SK-N-SH (cell line): Measurements from ENCODE around the gene MCTP1. TPM values are rescaled to one million over a fixed set of nuclear protein-coding genes. Genes with fewer than 3 reads are reported as not detected.

Experiments used
- CTCF ChIA-PET: fragments of 300-600, 350-600 bp; formaldehyde crosslinking; extraction: SDS; loops from one replicate; lab custom pipeline; 2021; lab: Yijun Ruan, JAX
- POLR2A ChIA-PET: fragments of 350-600 bp; sonication (Branson Sonifier 250); formaldehyde crosslinking; extraction: SDS; loops from one replicate; lab custom pipeline; 2020; ENCODE audit warnings: antibody characterized with exemption, inconsistent platforms; lab: Yijun Ruan, JAX
- DNase-seq: peaks from one replicate; pipeline ENCODE4 v3.0.0; 2012
- H2AFZ ChIP-seq: fragments of 200-600 bp; sonication (generic); 2 replicates; pipeline ENCODE4 v1.8.1; 2016; ENCODE audit warnings: antibody characterized with exemption, mild to moderate bottlenecking, low read depth
- H3F3A ChIP-seq: fragments of 200-600 bp; sonication (generic); replicated peaks from 2 replicates; pipeline ENCODE3; 2016; ENCODE audit warnings: antibody characterized with exemption, mild to moderate bottlenecking; ENCODE audit not compliant: insufficient read depth
- H3K27ac ChIP-seq, 2 experiments: fragments of 200-500 bp in 1 of 2; fragments of 200-600 bp in 1 of 2; sonication (Bioruptor generic) in 1 of 2; sonication (generic), shearing (Covaris generic) in 1 of 2; 2 replicates each; pipeline versions ENCODE4 v1.5.1 to v1.6.1; 2014 to 2016; ENCODE audit warnings: low read depth in 2 of 2, inconsistent platforms in 1 of 2, low read length in 1 of 2, mild to moderate bottlenecking in 1 of 2, mixed read lengths in 1 of 2
- H3K27me3 ChIP-seq: fragments of 200-600 bp; sonication (generic), shearing (Covaris generic); 2 replicates; pipeline ENCODE4 v1.6.1; 2016; ENCODE audit warnings: mixed run types; ENCODE audit not compliant: insufficient read depth
- H3K36me3 ChIP-seq, 2 experiments: fragments of 200-500 bp in 1 of 2; fragments of 200-600 bp in 1 of 2; sonication (Bioruptor generic) in 1 of 2; sonication (generic) in 1 of 2; replicated peaks in 1 of 2; 2 replicates each; pipeline versions ENCODE3 to v1.5.1; 2014 to 2016; ENCODE audit warnings: low read length in 1 of 2, mild to moderate bottlenecking in 1 of 2; ENCODE audit not compliant: insufficient read depth in 2 of 2, control insufficient read depth in 1 of 2
- H3K4me1 ChIP-seq, 2 experiments: fragments of 200-500 bp in 1 of 2; fragments of 200-600 bp in 1 of 2; sonication (Bioruptor generic) in 1 of 2; sonication (generic), shearing (Covaris generic) in 1 of 2; 2 replicates each; pipeline versions ENCODE4 v1.5.1 to v1.6.1; 2014 to 2016; ENCODE audit warnings: low read depth in 1 of 2, low read length in 1 of 2, mixed run types in 1 of 2; ENCODE audit not compliant: insufficient read depth in 2 of 2, control insufficient read depth in 1 of 2
- H3K4me2 ChIP-seq: fragments of 200-600 bp; sonication (generic), shearing (Covaris generic); 2 replicates; pipeline ENCODE4 v1.6.1; 2017; ENCODE audit warnings: mixed run types
- H3K4me3 ChIP-seq, 2 experiments: fragments of 200-500 bp in 1 of 2; fragments of 200-600 bp in 1 of 2; sonication (Bioruptor generic) in 1 of 2; sonication (generic), shearing (Covaris generic) in 1 of 2; 2 replicates each; pipeline versions ENCODE4 v1.5.1 to v1.8.1; 2014 to 2016; ENCODE audit warnings: low read depth in 2 of 2, inconsistent platforms in 1 of 2, low read length in 1 of 2, mild to moderate bottlenecking in 1 of 2, mixed read lengths in 1 of 2, moderate library complexity in 1 of 2
- H3K79me2 ChIP-seq: fragments of 200-600 bp; sonication (generic); 2 replicates; pipeline ENCODE4 v1.8.1; 2017; ENCODE audit warnings: mild to moderate bottlenecking; ENCODE audit not compliant: insufficient read depth
- H3K9ac ChIP-seq: fragments of 200-600 bp; sonication (generic); 2 replicates; pipeline ENCODE4 v1.6.1; 2017; ENCODE audit warnings: mixed run types
- H3K9me2 ChIP-seq: fragments of 200-600 bp; sonication (generic); 2 replicates; pipeline ENCODE4 v1.6.1; 2017; ENCODE audit warnings: mixed run types
- H3K9me3 ChIP-seq: fragments of 200-600 bp; sonication (generic); 2 replicates; pipeline ENCODE4 v1.6.1; 2017; ENCODE audit warnings: mixed run types, mild to moderate bottlenecking, moderate library complexity
- H4K20me1 ChIP-seq: fragments of 200-600 bp; sonication (generic); 2 replicates; pipeline ENCODE4 v1.6.1; 2017; ENCODE audit warnings: mild to moderate bottlenecking, mixed run types; ENCODE audit not compliant: insufficient read depth
- ELF1 ChIP-seq: IDR thresholded peaks from 2 replicates; pipeline ENCODE4 v1.4.0; 2012
- EZH2phosphoT487 ChIP-seq: fragments of 200-600 bp; sonication (generic); IDR thresholded peaks from 2 replicates; pipeline ENCODE4 v1.6.1; 2017; ENCODE audit warnings: low read depth, mixed run types, mild to moderate bottlenecking, antibody characterized with exemption, moderate library complexity, borderline replicate concordance
- FOSL2 ChIP-seq: IDR thresholded peaks from 2 replicates; pipeline ENCODE4 v1.4.0; 2012; ENCODE audit warnings: low read depth, mild to moderate bottlenecking, moderate library complexity, borderline replicate concordance
- FOXJ3 ChIP-seq: sonication (generic); formaldehyde crosslinking; IDR thresholded peaks from 2 replicates; pipeline ENCODE4 v1.5.1; 2020; ENCODE audit warnings: mild to moderate bottlenecking, missing genetic modification reagents
- FOXM1 ChIP-seq: IDR thresholded peaks from 2 replicates; pipeline ENCODE4 v1.4.0; 2012; ENCODE audit warnings: low read depth, mild to moderate bottlenecking
- GATA2 ChIP-seq: sonication (generic); formaldehyde crosslinking; IDR thresholded peaks from 2 replicates; pipeline ENCODE4 v1.5.0; 2020; ENCODE audit warnings: mild to moderate bottlenecking, missing genetic modification reagents
- JUND ChIP-seq: IDR thresholded peaks from 2 replicates; pipeline ENCODE4 v1.4.0; 2012
- MEF2A ChIP-seq: IDR thresholded peaks from 2 replicates; pipeline ENCODE4 v1.4.0; 2012; ENCODE audit warnings: low read depth, borderline replicate concordance
- MXI1 ChIP-seq: IDR thresholded peaks from 2 replicates; pipeline ENCODE4 v1.6.1; 2012; ENCODE audit warnings: mild to moderate bottlenecking, low read depth, low read length, improper control_type of control experiment
- POLR2AphosphoS5 ChIP-seq: IDR thresholded peaks from 2 replicates; pipeline ENCODE4 v1.6.1; 2012; ENCODE audit warnings: low read depth, low read length
- RAD21 ChIP-seq: IDR thresholded peaks from 2 replicates; pipeline ENCODE4 v1.6.1; 2012; ENCODE audit warnings: mild to moderate bottlenecking, low read length
- SIN3A ChIP-seq: IDR thresholded peaks from 2 replicates; pipeline ENCODE4 v1.6.1; 2012; ENCODE audit warnings: low read depth, mild to moderate bottlenecking, low read length, moderate library complexity, borderline replicate concordance
- SMC3 ChIP-seq: IDR thresholded peaks from 2 replicates; pipeline ENCODE4 v1.6.1; 2012; ENCODE audit warnings: low read depth, low read length, improper control_type of control experiment
- TCF12 ChIP-seq: IDR thresholded peaks from 2 replicates; pipeline ENCODE4 v1.4.0; 2012
- TEAD4 ChIP-seq: IDR thresholded peaks from 2 replicates; pipeline ENCODE4 v1.4.0; 2012; ENCODE audit warnings: mild to moderate bottlenecking, borderline replicate concordance; ENCODE audit not compliant: insufficient read depth
- WGBS: methylation state at CpG from one replicate; pipeline ENCODE4 v1.1.6; 2017; ENCODE audit warnings: low lambda C conversion rate; 5-methylcytosine and 5-hydroxymethylcytosine counted together
- polyA plus RNA-seq, 3 experiments: library from polyadenylated mRNA; depleted of rRNA; stranded (reverse); fragments of >200 nt; gene quantifications; 2 replicates each; pipeline ENCODE4 v1.2.3, GENCODE V29; 2012
- TF ChIP-seq, protein P1 (sequence below): IDR thresholded peaks from 2 replicates; pipeline ENCODE4 v1.4.0; 2012; ENCODE audit warnings: low read depth
- TF ChIP-seq, protein P2 (sequence below): IDR thresholded peaks from 2 replicates; pipeline ENCODE4 v1.4.0; 2012; ENCODE audit warnings: low read depth, borderline replicate concordance
- TF ChIP-seq, protein P3 (sequence below): fragments of 150-350 bp; IDR thresholded peaks from 2 replicates; pipeline ENCODE4 v1.6.1; 2017; ENCODE audit warnings: antibody characterized with exemption, low read length, low read depth, borderline replicate concordance
- TF ChIP-seq, protein P4 (sequence below): fragments of 150-350 bp; IDR thresholded peaks from 2 replicates; pipeline ENCODE4 v1.6.1; 2016; ENCODE audit warnings: mild to moderate bottlenecking, low read depth, low read length
- TF ChIP-seq, protein P5 (sequence below): fragments of 200-600 bp; sonication (generic); IDR thresholded peaks from 2 replicates; pipeline ENCODE4 v1.6.1; 2017; ENCODE audit warnings: antibody characterized with exemption, mild to moderate bottlenecking, moderate library complexity

The MCTP1 gene
- polyA plus RNA-seq, 1 of the 3 experiments (the other 2 are of a cell fraction) = 0.53 TPM

DNA sequence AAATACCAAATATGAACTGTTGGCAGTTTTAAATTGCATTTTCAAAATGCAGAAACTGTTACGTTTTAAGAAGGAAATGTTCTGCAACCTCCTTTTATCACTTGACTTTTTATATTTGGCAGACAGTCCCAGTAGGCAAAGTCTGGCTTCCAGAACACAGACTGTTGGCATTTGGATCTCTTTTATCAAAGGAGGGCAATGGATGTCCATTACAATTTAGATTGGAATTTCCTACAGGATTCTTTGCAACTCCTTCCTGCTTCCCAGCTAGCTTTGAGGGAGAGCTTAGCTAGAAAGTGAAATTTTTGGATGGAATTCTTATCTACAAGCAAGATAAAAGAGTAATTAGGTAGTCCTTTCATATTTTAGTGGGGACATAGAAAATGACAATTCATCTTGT, 523.8 kb downstream of the MCTP1 start:
- H3K9me3 ChIP-seq = no peaks in the 10 kb centered on the region
- no peak overlapping the region for H3K4me2 ChIP-seq
- CTCF ChIA-PET = interaction anchor here (0.9 to 1.3 kb wide), 3 partner anchors 10 to 20 kb away, joined by 3 to 4 read pairs (median 3); no protein-coding TSS in a partner anchor

DNA sequence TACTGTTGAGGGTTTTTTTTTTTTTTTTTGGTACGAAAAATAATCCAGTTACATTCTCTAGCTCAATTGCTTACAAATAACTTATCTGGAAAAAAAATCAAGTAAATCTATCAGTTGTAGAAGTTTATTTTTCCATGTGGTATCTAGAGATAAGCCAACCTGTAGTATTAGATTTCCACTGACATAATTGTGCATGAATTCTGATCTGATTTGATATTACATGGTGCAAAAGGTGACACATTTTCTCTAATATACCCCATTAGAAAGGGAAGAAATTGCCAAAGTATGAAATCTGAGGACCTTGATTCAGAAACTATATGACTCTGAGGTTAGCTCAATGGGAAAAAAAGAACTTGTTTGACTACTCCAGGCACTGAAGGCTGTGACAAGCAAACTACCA, 524.9 kb downstream of the MCTP1 start:
- Histone ChIP-seq H3K9ac (no peak overlapping the region), H3K4me1 (no peaks in the 10 kb centered on the region), H3F3A (no peaks in the 10 kb centered on the region), H3K27ac (no peak overlapping the region), H4K20me1 (no peaks in the 10 kb centered on the region), H3K4me3 (no peak overlapping the region), H2AFZ (no peak overlapping the region), H3K9me3 (no peaks in the 10 kb centered on the region), H3K4me2 (no peak overlapping the region), H3K9me2 (no peaks in the 10 kb centered on the region), H3K79me2 (no peaks in the 10 kb centered on the region), H3K36me3 (no peaks in the 10 kb centered on the region), H3K27me3 (no peaks in the 10 kb centered on the region)
- TF ChIP-seq, protein P1, sequence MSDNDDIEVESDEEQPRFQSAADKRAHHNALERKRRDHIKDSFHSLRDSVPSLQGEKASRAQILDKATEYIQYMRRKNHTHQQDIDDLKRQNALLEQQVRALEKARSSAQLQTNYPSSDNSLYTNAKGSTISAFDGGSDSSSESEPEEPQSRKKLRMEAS = no peak
- TF ChIP-seq EZH2phosphoT487 (no peak), MEF2A (no peak), TEAD4 (no peak), ELF1 (no peak), TCF12 (no peak), JUND (no peak), GATA2 (no peak), SIN3A (no peak), POLR2AphosphoS5 (no peak), FOXM1 (no peak), SMC3 (no peak), MXI1 (no peak), RAD21 (no peak), FOSL2 (no peak)
- TF ChIP-seq, protein P2, sequence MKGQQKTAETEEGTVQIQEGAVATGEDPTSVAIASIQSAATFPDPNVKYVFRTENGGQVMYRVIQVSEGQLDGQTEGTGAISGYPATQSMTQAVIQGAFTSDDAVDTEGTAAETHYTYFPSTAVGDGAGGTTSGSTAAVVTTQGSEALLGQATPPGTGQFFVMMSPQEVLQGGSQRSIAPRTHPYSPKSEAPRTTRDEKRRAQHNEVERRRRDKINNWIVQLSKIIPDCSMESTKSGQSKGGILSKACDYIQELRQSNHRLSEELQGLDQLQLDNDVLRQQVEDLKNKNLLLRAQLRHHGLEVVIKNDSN = no peak
- TF ChIP-seq, protein P3, sequence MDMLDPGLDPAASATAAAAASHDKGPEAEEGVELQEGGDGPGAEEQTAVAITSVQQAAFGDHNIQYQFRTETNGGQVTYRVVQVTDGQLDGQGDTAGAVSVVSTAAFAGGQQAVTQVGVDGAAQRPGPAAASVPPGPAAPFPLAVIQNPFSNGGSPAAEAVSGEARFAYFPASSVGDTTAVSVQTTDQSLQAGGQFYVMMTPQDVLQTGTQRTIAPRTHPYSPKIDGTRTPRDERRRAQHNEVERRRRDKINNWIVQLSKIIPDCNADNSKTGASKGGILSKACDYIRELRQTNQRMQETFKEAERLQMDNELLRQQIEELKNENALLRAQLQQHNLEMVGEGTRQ = no peak
- TF ChIP-seq, protein P4, sequence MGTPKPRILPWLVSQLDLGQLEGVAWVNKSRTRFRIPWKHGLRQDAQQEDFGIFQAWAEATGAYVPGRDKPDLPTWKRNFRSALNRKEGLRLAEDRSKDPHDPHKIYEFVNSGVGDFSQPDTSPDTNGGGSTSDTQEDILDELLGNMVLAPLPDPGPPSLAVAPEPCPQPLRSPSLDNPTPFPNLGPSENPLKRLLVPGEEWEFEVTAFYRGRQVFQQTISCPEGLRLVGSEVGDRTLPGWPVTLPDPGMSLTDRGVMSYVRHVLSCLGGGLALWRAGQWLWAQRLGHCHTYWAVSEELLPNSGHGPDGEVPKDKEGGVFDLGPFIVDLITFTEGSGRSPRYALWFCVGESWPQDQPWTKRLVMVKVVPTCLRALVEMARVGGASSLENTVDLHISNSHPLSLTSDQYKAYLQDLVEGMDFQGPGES = no peak
- TF ChIP-seq, protein P5, sequence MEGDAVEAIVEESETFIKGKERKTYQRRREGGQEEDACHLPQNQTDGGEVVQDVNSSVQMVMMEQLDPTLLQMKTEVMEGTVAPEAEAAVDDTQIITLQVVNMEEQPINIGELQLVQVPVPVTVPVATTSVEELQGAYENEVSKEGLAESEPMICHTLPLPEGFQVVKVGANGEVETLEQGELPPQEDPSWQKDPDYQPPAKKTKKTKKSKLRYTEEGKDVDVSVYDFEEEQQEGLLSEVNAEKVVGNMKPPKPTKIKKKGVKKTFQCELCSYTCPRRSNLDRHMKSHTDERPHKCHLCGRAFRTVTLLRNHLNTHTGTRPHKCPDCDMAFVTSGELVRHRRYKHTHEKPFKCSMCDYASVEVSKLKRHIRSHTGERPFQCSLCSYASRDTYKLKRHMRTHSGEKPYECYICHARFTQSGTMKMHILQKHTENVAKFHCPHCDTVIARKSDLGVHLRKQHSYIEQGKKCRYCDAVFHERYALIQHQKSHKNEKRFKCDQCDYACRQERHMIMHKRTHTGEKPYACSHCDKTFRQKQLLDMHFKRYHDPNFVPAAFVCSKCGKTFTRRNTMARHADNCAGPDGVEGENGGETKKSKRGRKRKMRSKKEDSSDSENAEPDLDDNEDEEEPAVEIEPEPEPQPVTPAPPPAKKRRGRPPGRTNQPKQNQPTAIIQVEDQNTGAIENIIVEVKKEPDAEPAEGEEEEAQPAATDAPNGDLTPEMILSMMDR = no peak
- DNase-seq = no peak
- CTCF ChIA-PET = interaction anchor here (0.6 to 1.4 kb wide), 5 partner anchors 16 to 992 kb away, joined by 3 to 4 read pairs (median 3); no protein-coding TSS in a partner anchor
- POLR2A ChIA-PET = no interaction called here
- 57% methylated on average over 1 of the region's 1 CpG for WGBS

More for the DNA sequence above, 523.8 kb downstream of the MCTP1 start:
- Histone ChIP-seq H3K4me1 (no peaks in the 10 kb centered on the region), H3K27ac (no peak overlapping the region), H3K4me3 (no peak overlapping the region), H3K27me3 (no peaks in the 10 kb centered on the region), H3K79me2 (no peaks in the 10 kb centered on the region), H3K9me2 (no peaks in the 10 kb centered on the region), H3F3A (no peaks in the 10 kb centered on the region)
- WGBS = 79% methylated on average over 1 of the region's 1 CpG
- TF ChIP-seq FOXJ3 (no peak), TCF12 (no peak)
- TF ChIP-seq, protein P3 = no peak
- TF ChIP-seq, all 33 proteins: peak for 0
- H4K20me1 ChIP-seq = no peaks in the 10 kb centered on the region
- no peaks in the 10 kb centered on the region for H3K36me3 ChIP-seq
- H2AFZ ChIP-seq = no peak overlapping the region
- no peak for DNase-seq
- POLR2A ChIA-PET = no interaction called here
- H3K9ac ChIP-seq = no peak overlapping the region
